GM12878 (cell line): Measurements from ENCODE around the gene IQCH. TPM values are rescaled to one million over a fixed set of nuclear protein-coding genes. Genes with fewer than 3 reads are reported as not detected.

Source experiments
- ATAC-seq: fragments of 200-7000 bp; cut with Tn5 transposase; 3 replicates; pipeline ENCODE4 v1.9.1; 2020; ENCODE audit warnings: mild to moderate bottlenecking, moderate library complexity
- BruUV-seq: library from RNA; stranded (reverse); fragments of 400-500 nt; replicated peaks from 2 replicates; lab custom pipeline; 2021; lab: Mats Ljungman, UMichigan
- CTCF ChIA-PET: fragments of 300-600 bp; sonication (Branson Sonifier 250); formaldehyde crosslinking; extraction: SDS; loops from one replicate; lab custom pipeline; 2021; ENCODE audit warnings: inconsistent platforms; lab: Yijun Ruan, JAX
- POLR2A ChIA-PET: fragments of 350-600 bp; formaldehyde crosslinking; extraction: SDS; loops from one replicate; lab custom pipeline; 2021; ENCODE audit warnings: inconsistent platforms; lab: Charles Lee
- RAD21 ChIA-PET: fragments of 300-600 bp; sonication (Branson Sonifier 250); formaldehyde crosslinking; loops from one replicate; lab custom pipeline; 2023; ENCODE audit warnings: antibody characterized with exemption; ENCODE audit not compliant: unreplicated experiment; lab: Charles Lee
- SMC1A ChIA-PET: fragments of 300-600 bp; sonication (Branson Sonifier 250); formaldehyde crosslinking; loops from one replicate; lab custom pipeline; 2023; ENCODE audit not compliant: unreplicated experiment, uncharacterized antibody; lab: Charles Lee
- DNase-seq: peaks from one replicate; pipeline ENCODE4 v3.0.0-alpha.2; 2011; ENCODE audit warnings: low read depth, low spot score
- FAIRE-seq: peaks from 3 replicates; lab custom pipeline; 2011; peaks lifted over from hg19 to GRCh38; lab: Jason Lieb, UNC
- H2AFZ ChIP-seq: 2 replicates; pipeline ENCODE4 v1.6.0; 2011; ENCODE audit warnings: low read depth, low read length, control low read depth; ENCODE audit not compliant: control insufficient read depth
- H3K27ac ChIP-seq: 2 replicates; pipeline ENCODE4 v1.5.1; 2011; ENCODE audit warnings: control low read depth; ENCODE audit not compliant: control insufficient read depth, insufficient read depth
- H3K27me3 ChIP-seq, 2 experiments: replicated peaks in 1 of 2; 2 replicates each; pipeline versions ENCODE4 v1.6.0 to v1.6.1; 2011; ENCODE audit warnings: low read length in 1 of 2; ENCODE audit not compliant: control insufficient read depth in 2 of 2, insufficient read depth in 2 of 2
- H3K36me3 ChIP-seq, 2 experiments: 2 replicates each; pipeline ENCODE4 v1.5.1; 2011; ENCODE audit warnings: low read length in 1 of 2; ENCODE audit not compliant: control insufficient read depth in 2 of 2, insufficient read depth in 2 of 2
- H3K4me1 ChIP-seq: 2 replicates; pipeline ENCODE4 v1.6.1; 2011; ENCODE audit warnings: mild to moderate bottlenecking, low read length, moderate library complexity, mixed read lengths; ENCODE audit not compliant: control insufficient read depth, insufficient read depth
- H3K4me2 ChIP-seq: 2 replicates; pipeline ENCODE4 v1.6.0; 2011; ENCODE audit warnings: control low read depth; ENCODE audit not compliant: control insufficient read depth, insufficient read depth
- H3K4me3 ChIP-seq: fragments of 200-600 bp; sonication (generic); 2 replicates; pipeline ENCODE4 v1.5.1; 2016
- H3K79me2 ChIP-seq: 2 replicates; pipeline ENCODE4 v1.6.0; 2011; ENCODE audit warnings: low read length; ENCODE audit not compliant: control insufficient read depth, insufficient read depth
- H3K9ac ChIP-seq: 2 replicates; pipeline ENCODE4 v1.8.0; 2011; ENCODE audit warnings: low read length, control low read depth, mixed read lengths; ENCODE audit not compliant: control insufficient read depth, insufficient read depth
- H3K9me3 ChIP-seq: replicated peaks from 3 replicates; pipeline ENCODE4 v1.5.1; 2011; ENCODE audit warnings: mild to moderate bottlenecking, low read length; ENCODE audit not compliant: control insufficient read depth, insufficient read depth
- H4K20me1 ChIP-seq: 2 replicates; pipeline ENCODE4 v1.6.0; 2011; ENCODE audit not compliant: control insufficient read depth, insufficient read depth
- BCL3 ChIP-seq: IDR thresholded peaks from 2 replicates; pipeline ENCODE4 v1.6.1; 2011; ENCODE audit warnings: borderline replicate concordance, low read depth, mild to moderate bottlenecking, moderate library complexity, low read length; ENCODE audit not compliant: insufficient read depth, poor library complexity, severe bottlenecking
- CBFB ChIP-seq: IDR thresholded peaks from 2 replicates; pipeline ENCODE4 v1.6.1; 2016; ENCODE audit warnings: antibody characterized with exemption, low read depth
- CBX3 ChIP-seq: fragments of 200-600 bp; sonication (generic); IDR thresholded peaks from 2 replicates; pipeline ENCODE4 v1.6.1; 2016; ENCODE audit warnings: low read depth, borderline replicate concordance
- ELK1 ChIP-seq: IDR thresholded peaks from 2 replicates; pipeline ENCODE4 v1.6.1; 2012; ENCODE audit warnings: low read depth, low read length, improper control_type of control experiment
- GABPA ChIP-seq: IDR thresholded peaks from 2 replicates; pipeline ENCODE4 v1.6.1; 2014; ENCODE audit warnings: antibody characterized with exemption, low read depth, mild to moderate bottlenecking, inconsistent platforms
- KLF5 ChIP-seq: fragments of 450-650 bp; IDR thresholded peaks from 2 replicates; pipeline ENCODE4 v1.6.1; 2014; ENCODE audit warnings: mild to moderate bottlenecking; ENCODE audit not compliant: partially characterized antibody
- POU2F2 ChIP-seq: IDR thresholded peaks from 3 replicates; pipeline ENCODE4 v1.6.1; 2011; ENCODE audit warnings: low read depth, mild to moderate bottlenecking, low read length, borderline replicate concordance
- RUNX3 ChIP-seq: IDR thresholded peaks from 2 replicates; pipeline ENCODE4 v1.6.1; 2012; ENCODE audit warnings: low read length, inconsistent platforms
- SIX5 ChIP-seq: IDR thresholded peaks from 2 replicates; pipeline ENCODE4 v1.6.1; 2011; ENCODE audit warnings: mild to moderate bottlenecking, low read depth, low read length, moderate library complexity; ENCODE audit not compliant: severe bottlenecking
- SPI1 ChIP-seq: IDR thresholded peaks from 2 replicates; pipeline ENCODE4 v1.6.1; 2011; ENCODE audit warnings: low read depth, mild to moderate bottlenecking, low read length, moderate library complexity, borderline replicate concordance; ENCODE audit not compliant: insufficient read depth
- TAF1 ChIP-seq: IDR thresholded peaks from 2 replicates; pipeline ENCODE4 v1.6.1; 2011; ENCODE audit warnings: mild to moderate bottlenecking, low read depth, low read length, borderline replicate concordance
- TBL1XR1 ChIP-seq: IDR thresholded peaks from 2 replicates; pipeline ENCODE4 v1.6.1; 2012; ENCODE audit warnings: low read depth, low read length, improper control_type of control experiment
- TCF3 ChIP-seq: IDR thresholded peaks from 2 replicates; pipeline ENCODE4 v1.6.1; 2012; ENCODE audit warnings: low read depth, mild to moderate bottlenecking, low read length, borderline replicate concordance; ENCODE audit not compliant: insufficient read depth
- WRNIP1 ChIP-seq: IDR thresholded peaks from 2 replicates; pipeline ENCODE4 v1.6.1; 2011; ENCODE audit warnings: low read depth, low read length, improper control_type of control experiment, borderline replicate concordance
- ZNF384 ChIP-seq: IDR thresholded peaks from 2 replicates; pipeline ENCODE4 v1.6.1; 2012; ENCODE audit warnings: low read depth, mild to moderate bottlenecking, low read length, improper control_type of control experiment, borderline replicate concordance
- ZNF687 ChIP-seq: fragments of 450-650 bp; IDR thresholded peaks from 2 replicates; pipeline ENCODE4 v1.6.1; 2017; ENCODE audit warnings: mild to moderate bottlenecking, moderate library complexity
- WGBS: methylation state at CpG from one replicate; pipeline ENCODE4 v1.1.6; 2016; ENCODE audit warnings: low lambda C conversion rate; ENCODE audit not compliant: insufficient replicate concordance, insufficient coverage; ENCODE audit errors: missing lambda C conversion rate; 5-methylcytosine and 5-hydroxymethylcytosine counted together
- in situ Hi-C: fragments of 300-500 bp; cut with MboI; formaldehyde crosslinking; loops from 9 replicates; pipeline ENCODE4 v1.14.3; 2018; ENCODE audit warnings: mixed read lengths
- intact Hi-C: fragments of 100-400 bp; cut with micrococcal nuclease; formaldehyde crosslinking; loops from one replicate; pipeline ENCODE4 v1.14.2; 2022; ENCODE audit not compliant: unreplicated experiment
- polyA plus RNA-seq, 11 experiments: library from polyadenylated mRNA; depleted of rRNA in 4 of 11; unstranded in 6 of 11; stranded (reverse) in 5 of 11; fragments of >200 nt; fragmentation: Nextera tagmentation in 4 of 11; fragmentation: Illumina TruSeq in 1 of 11; extraction: Ambion mirVana in 4 of 11; extraction: Trizol in 1 of 11; gene quantifications; 1 replicate in 1 of 11; 2 replicates in 10 of 11; pipeline versions ENCODE4 v1.2.1 to v1.2.3, GENCODE V29; 2011 to 2016; ENCODE audit warnings: inconsistent platforms in 2 of 11, missing spikeins in 2 of 11, low read depth in 1 of 11
- total RNA-seq, 4 experiments: library from RNA; depleted of rRNA in 3 of 4; stranded (reverse); fragments of >200 nt in 3 of 4; fragmentation: Illumina TruSeq in 1 of 4; extraction: Trizol in 1 of 4; gene quantifications; 2 replicates each; pipeline versions ENCODE4 v1.2.1 to v1.2.3, GENCODE V29; 2013 to 2021

IQCH gene
- total and polyA plus RNA-seq, 10 of the 15 experiments (the other 5 are each of a cell fraction or from before 2014, with no cell fraction given): 0.29 to 1.3 (median 0.99) TPM

DNA sequence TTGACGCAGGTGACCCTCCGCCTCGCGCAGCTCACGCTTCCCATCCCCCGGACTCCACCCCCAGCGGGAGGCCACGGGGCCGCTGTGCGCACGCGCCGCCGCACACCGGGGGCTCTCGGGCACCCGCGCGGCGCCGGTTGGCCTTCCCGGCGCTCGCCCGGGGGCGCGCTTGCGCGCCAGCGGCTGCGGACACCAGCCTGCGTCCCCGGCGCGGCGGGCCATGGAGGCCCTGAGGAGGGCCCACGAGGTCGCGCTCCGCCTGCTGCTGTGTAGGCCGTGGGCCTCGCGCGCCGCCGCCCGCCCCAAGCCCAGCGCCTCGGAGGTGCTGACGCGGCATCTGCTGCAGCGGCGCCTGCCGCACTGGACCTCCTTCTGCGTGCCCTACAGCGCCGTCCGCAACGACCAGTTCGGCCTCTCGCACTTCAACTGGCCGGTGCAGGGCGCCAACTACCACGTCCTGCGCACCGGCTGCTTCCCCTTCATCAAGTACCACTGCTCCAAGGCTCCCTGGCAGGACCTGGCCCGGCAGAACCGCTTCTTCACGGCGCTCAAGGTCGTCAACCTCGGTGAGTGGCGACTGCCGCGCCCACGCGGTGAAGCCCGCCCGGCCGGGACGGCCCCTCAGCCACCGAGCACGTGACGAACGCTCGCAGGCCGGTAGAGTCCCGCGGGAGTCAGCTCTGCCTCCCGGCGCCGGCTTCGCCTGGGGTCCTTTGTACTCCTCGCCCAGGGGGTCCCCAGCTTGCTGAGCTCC is 266.6 kb downstream of the IQCH start, which contains the start of gene C15orf61:
Gene C15orf61, plus strand, starts transcription at position 103 of the 754 bp plus-strand sequence. Its CDS starts 118 bp downstream, at position 221.
- Histone ChIP-seq H3K4me3 (peak within 1 kb of the TSS; percentile 93), H3K9ac (peak within 1 kb of the TSS; percentile 92), H2AFZ (peak within 1 kb of the TSS; percentile 94), H3K4me2 (peak within 1 kb of the TSS; percentile 97), H4K20me1 (no peaks in the 10 kb centered on the region), H3K27me3 (no peaks in the 10 kb centered on the region), H3K4me1 (no peaks in the 10 kb centered on the region), H3K79me2 (peaks cover 39% of the 10 kb centered on the region), H3K36me3 (no peaks in the 10 kb centered on the region), H3K9me3 (no peaks in the 10 kb centered on the region), H3K27ac (peak within 1 kb of the TSS; percentile 62)
- ChIA-PET SMC1A (interaction anchor here (0.5 to 2.1 kb wide), 20 partner anchors 10 to 269 kb away, joined by 3 to 8 read pairs (median 4); no protein-coding TSS in a partner anchor), CTCF (interaction anchor here (0.7 to 2.0 kb wide), 14 partner anchors 9 to 315 kb away, joined by 3 to 8 read pairs (median 3); no protein-coding TSS in a partner anchor), RAD21 (interaction anchor here (0.7 to 2.3 kb wide), 16 partner anchors 9 to 311 kb away, joined by 3 to 13 read pairs (median 4); partner anchors contain the start of gene MAP2K5), POLR2A (interaction anchor here (0.5 to 1.7 kb wide), 11 partner anchors 9 to 320 kb away, joined by 3 to 6 read pairs (median 3); no protein-coding TSS in a partner anchor)
- intact Hi-C loops (loop anchor here (2.0 to 5.0 kb wide), 2 partner anchors 18 to 321 kb away; partner anchors contain the start of gene RNU6-1), in situ Hi-C loops (no loop called here)
- FAIRE-seq (no peak), ATAC-seq (peak; percentile 84), DNase-seq (peak; percentile 76)
- under 1% methylated on average over 94 of the region's 94 CpGs for WGBS
- no TSS peak for BruUV-seq
- TF ChIP-seq POU2F2 (no peak), SPI1 (no peak), WRNIP1 (no peak), TAF1 (peak; percentile 26; the same call in 1 of the 2 replicates), GABPA (no peak), ZNF384 (no peak), RUNX3 (peak; percentile 46; the same call in 1 of the 2 replicates), KLF5 (peak; percentile 75), SIX5 (no peak), ZNF687 (peak; percentile 86), BCL3 (peak; percentile 83), TCF3 (peak; percentile 67), ELK1 (no peak), TBL1XR1 (no peak), CBX3 (no peak), CBFB (no peak)
